Subcutaneous abdominal adipose tissue (tissue), 5 donors: ENCODE measurements around the gene BLM.
"Not testable (repeated sequence)": the region's sequence is repeated elsewhere in the genome, so short reads cannot be mapped to it uniquely, and the experiment has no call there.

Experiments used
- H3K27ac ChIP-seq: one replicate; pipeline ENCODE4 v1.7.0; 2013; ENCODE audit warnings: low read depth, mild to moderate bottlenecking, inconsistent platforms, low read length, moderate library complexity
- H3K27me3 ChIP-seq, 5 donors: one replicate each; pipeline ENCODE4 v1.7.0; 2013; ENCODE audit warnings: low read length in 5 of 5, inconsistent platforms in 1 of 5; ENCODE audit not compliant: control insufficient read depth in 5 of 5, insufficient read depth in 4 of 5
- H3K36me3 ChIP-seq, 5 donors: one replicate each; pipeline ENCODE4 v1.7.0; 2013; ENCODE audit warnings: low read length in 5 of 5; ENCODE audit not compliant: control insufficient read depth in 5 of 5, insufficient read depth in 5 of 5
- H3K4me1 ChIP-seq, 5 donors: one replicate each; pipeline ENCODE4 v1.7.0; 2013; ENCODE audit warnings: low read length in 5 of 5, mild to moderate bottlenecking in 3 of 5, moderate library complexity in 1 of 5; ENCODE audit not compliant: control insufficient read depth in 5 of 5, insufficient read depth in 5 of 5
- H3K4me3 ChIP-seq, 5 donors: one replicate each; pipeline ENCODE4 v1.7.0; 2013; ENCODE audit warnings: low read length in 5 of 5, low read depth in 1 of 5
- H3K9ac ChIP-seq, 5 donors: one replicate each; pipeline ENCODE4 v1.7.0; 2013; ENCODE audit warnings: low read length in 5 of 5, mild to moderate bottlenecking in 4 of 5, moderate library complexity in 3 of 5
- H3K9me3 ChIP-seq, 5 donors: one replicate each; pipeline ENCODE4 v1.7.0; 2013; ENCODE audit warnings: low read length in 5 of 5; ENCODE audit not compliant: control insufficient read depth in 5 of 5
- donor health status: healthy.
- donor health status: healthy.
- donor health status: healthy.
- donor health status: healthy.
- donor health status: healthy.

Gene BLM

GRCh38 chr15:90680371-90680935, 36.7 kb upstream of the BLM start:
- Histone ChIP-seq H3K9me3 (no peaks in the 10 kb centered on the region), H3K4me1 (peaks cover 0 to 19% (median 4%) of the 10 kb centered on the region in 5 donors), H3K27me3 (no peaks in the 10 kb centered on the region), H3K4me3 (no peak overlapping the region), H3K27ac (peak overlapping the region; percentile 63), H3K36me3 (no peaks in the 10 kb centered on the region), H3K9ac (peak overlapping the region in 1 of 5 donors; percentile 41)

GRCh38 chr15:90681056-90681455, 36.1 kb upstream of the BLM start:
- Histone ChIP-seq H3K4me1 (peaks cover 0 to 19% (median 4%) of the 10 kb centered on the region in 5 donors), H3K27me3 (no peaks in the 10 kb centered on the region), H3K36me3 (no peaks in the 10 kb centered on the region), H3K27ac (peak overlapping the region; percentile 63), H3K4me3 (no peak overlapping the region), H3K9ac (peak overlapping the region in 2 of 5 donors; percentile 9 to 41), H3K9me3 (no peaks in the 10 kb centered on the region)

- H3K27me3 ChIP-seq = no peaks in the 10 kb centered on the region
- no peaks in the 10 kb centered on the region for H3K9me3 ChIP-seq
- H3K36me3 ChIP-seq = no peaks in the 10 kb centered on the region
- H3K4me1 ChIP-seq = peaks cover 0 to 19% (median 4%) of the 10 kb centered on the region in 5 donors
- no peak overlapping the region for H3K4me3 ChIP-seq
- H3K9ac ChIP-seq = peak overlapping the region in 1 of 5 donors; percentile 9
- H3K27ac ChIP-seq = peak overlapping the region; percentile 63
Measured at GRCh38 chr15:90681480-90681879, 35.7 kb upstream of the BLM start.

- H3K9ac ChIP-seq = no peak overlapping the region
- H3K9me3 ChIP-seq = no peaks in the 10 kb centered on the region
- H3K27me3 ChIP-seq = no peaks in the 10 kb centered on the region
- H3K27ac ChIP-seq = no peak overlapping the region
- no peak overlapping the region for H3K4me3 ChIP-seq
- H3K4me1 ChIP-seq = peaks cover 0 to 16% (median 4%) of the 10 kb centered on the region in 5 donors
- no peaks in the 10 kb centered on the region for H3K36me3 ChIP-seq
Measured at GRCh38 chr15:90683371-90683770, 33.8 kb upstream of the BLM start.

GRCh38 chr15:90683876-90684275, 33.3 kb upstream of the BLM start:
- H3K4me1 ChIP-seq = peaks cover 0 to 16% (median 4%) of the 10 kb centered on the region in 5 donors
- H3K27me3 ChIP-seq = no peaks in the 10 kb centered on the region
- H3K27ac ChIP-seq = no peak overlapping the region
- H3K9ac ChIP-seq = no peak overlapping the region
- H3K36me3 ChIP-seq = no peaks in the 10 kb centered on the region
- H3K4me3 ChIP-seq = no peak overlapping the region
- H3K9me3 ChIP-seq = no peaks in the 10 kb centered on the region

- Histone ChIP-seq H3K4me1 (peaks cover 0 to 16% (median 4%) of the 10 kb centered on the region in 5 donors), H3K9ac (no peak overlapping the region)
Measured at GRCh38 chr15:90684281-90684680, 32.9 kb upstream of the BLM start.

GRCh38 chr15:90685591-90686434, 31.3 kb upstream of the BLM start:
- Histone ChIP-seq H3K27ac (no peak overlapping the region), H3K27me3 (no peaks in the 10 kb centered on the region), H3K9me3 (no peaks in the 10 kb centered on the region), H3K9ac (no peak overlapping the region), H3K4me3 (no peak overlapping the region), H3K36me3 (no peaks in the 10 kb centered on the region), H3K4me1 (peaks cover 0 to 7% (median 0%) of the 10 kb centered on the region in 5 donors)

More at GRCh38 chr15:90684281-90684680, 32.9 kb upstream of the BLM start:
- Histone ChIP-seq H3K27ac (no peak overlapping the region), H3K4me3 (no peak overlapping the region), H3K27me3 (no peaks in the 10 kb centered on the region), H3K36me3 (no peaks in the 10 kb centered on the region), H3K9me3 (no peaks in the 10 kb centered on the region)

- H3K9ac ChIP-seq = no peak overlapping the region
- H3K27ac ChIP-seq = no peak overlapping the region
- no peaks in the 10 kb centered on the region for H3K9me3 ChIP-seq
- no peak overlapping the region for H3K4me3 ChIP-seq
- H3K4me1 ChIP-seq = peaks cover 0 to 4% (median 0%) of the 10 kb centered on the region in 5 donors
- H3K36me3 ChIP-seq = no peaks in the 10 kb centered on the region
- no peaks in the 10 kb centered on the region for H3K27me3 ChIP-seq
Measured at GRCh38 chr15:90686435-90687218, 30.5 kb upstream of the BLM start.

GRCh38 chr15:90689326-90689961, 27.7 kb upstream of the BLM start:
- not testable (repeated sequence) for H3K27ac ChIP-seq, H3K4me3 ChIP-seq, H3K4me1 ChIP-seq, H3K9ac ChIP-seq, H3K9me3 ChIP-seq, H3K27me3 ChIP-seq, H3K36me3 ChIP-seq
